Activated T-helper 1 cell treated with anti-CD3 and anti-CD28 coated beads, Interleukin-12 subunit alpha, Interleukin-12 subunit beta, Interleukin-2, Interleukin-4 antibody, amounts not matched to agents 30 ng/mL and 10 ng/mL and 1 ng/mL, durations not matched to agents 14 hours and 24 hours and 36 hours (primary cell): ENCODE results near the gene TAGLN. TPM values are rescaled to one million over a fixed set of nuclear protein-coding genes. Genes with fewer than 3 reads are reported as not detected.
"Not testable (repeated sequence)": the region's sequence is repeated elsewhere in the genome, so short reads cannot be mapped to it uniquely, and the experiment has no call there.

Source experiments
- DNase-seq: peaks from one replicate; pipeline ENCODE4 v3.0.0; 2021; ENCODE audit warnings: low spot score
- H3K27ac Mint-ChIP-seq: one replicate; pipeline ENCODE4 v1.8.0; 2021; ENCODE audit warnings: mild to moderate bottlenecking, mixed read lengths
- H3K27me3 Mint-ChIP-seq: one replicate; pipeline ENCODE4 v1.8.0; 2022; ENCODE audit warnings: mild to moderate bottlenecking, moderate library complexity, mixed read lengths; ENCODE audit not compliant: insufficient read depth
- H3K36me3 Mint-ChIP-seq: one replicate; pipeline ENCODE4 v1.8.0; 2021; ENCODE audit warnings: low read depth, mixed read lengths
- H3K4me1 Mint-ChIP-seq: one replicate; pipeline ENCODE4 v1.8.0; 2021; ENCODE audit warnings: low read depth, mixed read lengths
- H3K4me3 Mint-ChIP-seq: one replicate; pipeline ENCODE4 v1.8.0; 2021; ENCODE audit warnings: mild to moderate bottlenecking, moderate library complexity, mixed read lengths
- H3K9me3 Mint-ChIP-seq: one replicate; pipeline ENCODE4 v1.8.0; 2021; ENCODE audit warnings: mixed read lengths
- intact Hi-C: fragments of 100-400 bp; cut with micrococcal nuclease; formaldehyde crosslinking; loops from one replicate; pipeline ENCODE4 v1.15.1; 2024
- total RNA-seq: library from RNA; stranded (reverse); gene quantifications from 2 replicates; pipeline ENCODE4 v1.2.3, GENCODE V29; 2022

TAGLN gene
- total RNA-seq, 1 donor from 2014 or later = 4.6 TPM

DNA sequence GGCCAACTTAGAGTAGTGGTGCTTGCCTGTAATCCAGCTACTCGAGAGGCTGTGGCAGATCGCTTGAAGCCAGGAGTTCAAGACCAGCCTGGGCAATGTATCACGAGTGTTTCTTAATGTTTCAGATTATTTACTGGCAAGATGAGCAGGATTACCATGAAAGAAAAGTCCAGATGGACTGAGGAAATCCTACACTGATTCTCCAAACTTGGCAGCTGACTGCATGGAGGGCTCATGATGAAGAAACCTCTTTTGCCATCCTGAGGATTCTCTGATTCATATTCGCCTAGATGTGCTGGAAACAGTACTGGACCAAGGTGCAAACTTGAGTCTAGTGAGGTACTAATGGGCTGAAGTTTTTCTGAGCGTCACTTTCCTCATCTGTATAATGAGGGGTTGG lies 23.4 kb upstream of the TAGLN start:
- H3K4me1 Mint-ChIP-seq = peaks cover 33% of the 10 kb centered on the region
- H3K36me3 Mint-ChIP-seq = peaks cover 5% of the 10 kb centered on the region
- intact Hi-C loops = no loop called here
- no peaks in the 10 kb centered on the region for H3K27me3 Mint-ChIP-seq
- DNase-seq = no peak
- no peak overlapping the region for H3K27ac Mint-ChIP-seq
- no peaks in the 10 kb centered on the region for H3K9me3 Mint-ChIP-seq
- H3K4me3 Mint-ChIP-seq = no peak overlapping the region

DNA sequence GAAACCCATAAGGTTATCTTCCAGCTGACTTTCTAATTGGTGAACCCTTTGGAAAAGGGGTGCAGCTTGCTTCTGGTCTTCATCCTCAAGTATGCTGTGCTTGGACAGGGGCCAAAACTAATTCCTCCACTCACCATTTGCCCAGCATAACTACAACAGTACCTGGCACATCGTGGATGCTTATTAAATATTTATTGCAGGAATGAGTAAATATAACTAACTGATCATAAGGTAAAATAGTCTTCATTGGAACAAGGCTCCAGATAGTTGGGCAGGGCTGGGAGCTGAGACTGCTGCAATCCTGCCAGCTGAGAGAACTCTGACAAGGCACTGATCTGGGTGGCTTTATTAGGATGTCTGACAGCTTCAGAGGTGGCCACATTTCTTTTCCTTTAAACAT lies 23.0 kb upstream of the TAGLN start:
- intact Hi-C loops = no loop called here
- DNase-seq = no peak
- H3K9me3 Mint-ChIP-seq = no peaks in the 10 kb centered on the region
- H3K4me1 Mint-ChIP-seq = peaks cover 37% of the 10 kb centered on the region
- H3K27me3 Mint-ChIP-seq = no peaks in the 10 kb centered on the region
- no peak overlapping the region for H3K27ac Mint-ChIP-seq
- H3K36me3 Mint-ChIP-seq = peaks cover 5% of the 10 kb centered on the region
- H3K4me3 Mint-ChIP-seq = no peak overlapping the region

GRCh38 chr11:117177534-117178209 lies 21.5 kb upstream of the TAGLN start:
- no peaks in the 10 kb centered on the region for H3K36me3 Mint-ChIP-seq
- H3K9me3 Mint-ChIP-seq = no peaks in the 10 kb centered on the region
- peaks cover 33% of the 10 kb centered on the region for H3K4me1 Mint-ChIP-seq
- peak overlapping the region; percentile 95 for H3K4me3 Mint-ChIP-seq
- no peak for DNase-seq
- intact Hi-C loops = loop anchor here (1.0 to 2.0 kb wide), 5 partner anchors 34 to 404 kb away; partner anchors contain the start of gene CEP164
- no peaks in the 10 kb centered on the region for H3K27me3 Mint-ChIP-seq
- H3K27ac Mint-ChIP-seq = peak overlapping the region; percentile 85

GRCh38 chr11:117178210-117179034 lies 20.7 kb upstream of the TAGLN start, which contains the start of gene SIDT2:
Gene SIDT2 (plus strand): TSS chr11:117178743. CDS start chr11:117179264, 521 bp downstream.
- H3K27ac Mint-ChIP-seq = peak within 1 kb of the TSS; percentile 86
- peaks cover under 1% of the 10 kb centered on the region for H3K36me3 Mint-ChIP-seq
- H3K27me3 Mint-ChIP-seq = no peaks in the 10 kb centered on the region
- H3K9me3 Mint-ChIP-seq = no peaks in the 10 kb centered on the region
- peaks cover 33% of the 10 kb centered on the region for H3K4me1 Mint-ChIP-seq
- intact Hi-C loops = loop anchor here (1.0 to 2.0 kb wide), 5 partner anchors 35 to 405 kb away; partner anchors contain the start of gene CEP164
- H3K4me3 Mint-ChIP-seq = peak within 1 kb of the TSS; percentile 95
- peak; percentile 89 for DNase-seq

DNA sequence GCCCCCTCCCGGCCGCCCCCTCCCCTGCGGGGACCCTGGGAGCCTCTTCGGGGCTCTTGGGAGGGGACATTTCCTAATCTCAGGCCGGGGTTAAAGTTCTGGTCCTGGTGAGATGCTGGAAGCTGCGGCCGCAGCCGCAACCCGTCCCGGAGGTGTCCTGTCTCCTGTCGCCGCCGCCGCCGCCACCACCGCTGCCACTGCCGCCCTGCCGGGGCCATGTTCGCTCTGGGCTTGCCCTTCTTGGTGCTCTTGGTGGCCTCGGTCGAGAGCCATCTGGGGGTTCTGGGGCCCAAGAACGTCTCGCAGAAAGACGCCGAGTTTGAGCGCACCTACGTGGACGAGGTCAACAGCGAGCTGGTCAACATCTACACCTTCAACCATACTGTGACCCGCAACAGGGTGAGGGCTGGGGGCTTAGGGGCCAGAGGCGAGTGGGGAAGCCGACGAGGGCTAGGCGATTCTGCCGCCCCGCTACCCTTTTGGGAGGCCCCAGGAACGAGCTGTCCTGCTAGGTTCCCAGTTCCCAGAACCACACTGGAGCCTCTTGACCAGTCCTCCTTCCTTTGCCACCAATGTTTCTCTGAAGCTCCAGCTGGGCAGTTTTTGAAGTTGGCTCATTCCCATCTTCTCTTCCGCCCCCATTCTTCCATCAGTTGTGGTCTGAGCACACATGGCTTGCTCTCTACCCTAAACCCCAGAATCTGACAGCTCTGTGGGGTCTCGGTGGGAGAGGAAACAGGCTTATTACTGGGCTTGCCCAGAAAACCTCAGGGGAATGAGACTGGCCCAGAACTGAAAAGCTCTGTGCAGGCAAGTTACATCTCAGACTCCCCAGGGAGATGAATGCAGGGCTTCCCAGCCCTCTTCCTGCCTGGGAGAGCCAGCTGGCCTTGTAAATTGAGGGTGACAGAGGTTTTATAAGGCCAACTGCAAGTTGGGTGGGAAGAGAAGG lies 19.8 kb upstream of the TAGLN start:
- Mint-ChIP-seq H3K9me3 (no peaks in the 10 kb centered on the region), H3K27ac (peak overlapping the region; percentile 86), H3K27me3 (no peaks in the 10 kb centered on the region), H3K4me3 (peak overlapping the region; percentile 95), H3K36me3 (peaks cover 3% of the 10 kb centered on the region), H3K4me1 (peaks cover 33% of the 10 kb centered on the region)
- DNase-seq = peak; percentile 41
- intact Hi-C loops = loop anchor here (2.0 kb wide), 1 partner anchor 327 kb away; no protein-coding TSS in a partner anchor

GRCh38 chr11:117180020-117180419 lies 19.1 kb upstream of the TAGLN start:
- H3K4me1 Mint-ChIP-seq = peaks cover 33% of the 10 kb centered on the region
- H3K27me3 Mint-ChIP-seq = no peaks in the 10 kb centered on the region
- H3K27ac Mint-ChIP-seq = peak overlapping the region; percentile 78
- no peak for DNase-seq
- intact Hi-C loops = no loop called here
- H3K36me3 Mint-ChIP-seq = peaks cover 3% of the 10 kb centered on the region
- peak overlapping the region; percentile 95 for H3K4me3 Mint-ChIP-seq
- H3K9me3 Mint-ChIP-seq = no peaks in the 10 kb centered on the region

DNA sequence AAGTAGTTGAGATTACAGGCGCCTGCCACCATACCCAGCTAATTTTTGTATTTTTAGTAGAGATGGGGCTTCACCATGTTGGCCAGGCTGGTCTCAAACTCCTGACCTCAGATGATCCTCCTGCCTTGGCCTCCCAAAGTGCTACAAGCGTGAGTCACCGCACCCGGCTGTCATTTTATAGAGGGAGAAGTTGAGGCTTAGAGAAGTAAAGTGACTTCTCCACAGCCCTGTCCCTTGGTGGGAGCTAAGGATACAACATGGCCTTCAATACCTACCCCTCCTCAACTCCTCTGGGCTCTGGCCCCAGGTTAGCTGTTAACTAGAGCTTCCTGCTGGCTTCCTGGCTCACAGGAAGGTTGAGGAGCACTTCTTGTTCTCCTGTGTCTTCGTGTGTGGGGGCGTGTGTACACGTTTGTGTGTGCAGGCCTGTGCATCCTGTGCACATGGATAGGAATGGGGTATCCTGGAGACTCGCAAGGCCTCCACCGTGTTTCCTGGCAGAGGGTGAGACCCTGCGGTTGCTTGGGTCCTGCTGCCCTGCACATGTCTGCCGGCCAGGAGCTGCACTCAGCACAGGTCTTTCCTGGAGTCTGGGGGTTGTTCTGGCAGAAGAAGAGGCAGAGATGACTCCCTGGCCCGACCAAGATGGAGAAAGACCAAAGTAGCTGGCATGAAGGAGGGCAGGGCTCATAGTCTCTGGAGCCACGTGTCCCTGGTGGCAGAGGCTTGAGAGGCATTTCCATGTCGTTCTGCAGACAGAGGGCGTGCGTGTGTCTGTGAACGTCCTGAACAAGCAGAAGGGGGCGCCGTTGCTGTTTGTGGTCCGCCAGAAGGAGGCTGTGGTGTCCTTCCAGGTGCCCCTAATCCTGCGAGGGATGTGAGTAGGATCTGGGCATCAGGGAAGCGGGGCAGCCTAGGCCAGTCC lies 18.2 kb upstream of the TAGLN start:
- H3K9me3 Mint-ChIP-seq = no peaks in the 10 kb centered on the region
- H3K36me3 Mint-ChIP-seq = peaks cover 5% of the 10 kb centered on the region
- peak; percentile 46 for DNase-seq
- peak overlapping the region; percentile 73 for H3K27ac Mint-ChIP-seq
- H3K4me3 Mint-ChIP-seq = peak overlapping the region; percentile 95
- intact Hi-C loops = loop anchor here (1.0 kb wide), 1 partner anchor 45 kb away; no protein-coding TSS in a partner anchor
- H3K4me1 Mint-ChIP-seq = peaks cover 33% of the 10 kb centered on the region
- H3K27me3 Mint-ChIP-seq = no peaks in the 10 kb centered on the region

DNA sequence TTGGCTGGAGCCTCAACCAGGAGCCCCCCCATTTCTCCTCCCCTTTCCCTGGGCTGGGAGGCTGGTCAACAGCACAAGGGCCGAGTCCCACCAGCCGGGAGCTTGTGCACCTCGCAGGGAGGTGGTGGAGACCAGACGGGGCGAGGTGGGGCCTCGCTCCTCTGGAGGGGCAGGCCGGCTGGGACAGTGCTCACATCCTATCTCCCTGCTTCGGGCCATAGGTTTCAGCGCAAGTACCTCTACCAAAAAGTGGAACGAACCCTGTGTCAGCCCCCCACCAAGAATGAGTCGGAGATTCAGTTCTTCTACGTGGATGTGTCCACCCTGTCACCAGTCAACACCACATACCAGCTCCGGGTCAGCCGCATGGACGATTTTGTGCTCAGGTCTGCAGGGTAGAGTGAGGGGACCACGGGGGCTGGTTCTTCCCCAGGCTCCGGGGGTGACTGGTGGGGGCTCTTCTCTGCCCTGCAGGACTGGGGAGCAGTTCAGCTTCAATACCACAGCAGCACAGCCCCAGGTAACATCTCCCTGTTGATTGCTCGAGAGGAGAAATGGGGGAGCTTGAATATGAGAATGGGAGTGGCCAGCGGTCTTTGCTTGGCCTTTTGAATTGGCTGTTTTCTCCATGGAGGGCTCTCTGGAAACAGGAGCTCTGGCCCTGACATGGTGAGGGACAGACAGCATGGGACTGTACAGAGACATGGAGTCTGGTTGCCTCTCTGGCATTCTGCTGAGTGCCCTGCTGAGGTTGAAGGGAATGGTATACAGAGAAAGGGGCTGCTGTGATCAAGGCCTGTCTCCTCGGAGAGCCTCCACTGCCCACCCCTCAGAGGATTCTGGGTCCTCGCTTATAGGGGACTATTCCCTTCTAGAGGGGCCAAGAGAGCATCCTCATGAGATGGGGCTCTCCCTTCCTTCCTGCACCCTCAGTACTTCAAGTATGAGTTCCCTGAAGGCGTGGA lies 17.3 kb upstream of the TAGLN start:
- peaks cover 33% of the 10 kb centered on the region for H3K4me1 Mint-ChIP-seq
- H3K4me3 Mint-ChIP-seq = no peak overlapping the region
- no peaks in the 10 kb centered on the region for H3K27me3 Mint-ChIP-seq
- intact Hi-C loops = loop anchor here (1.0 kb wide), 1 partner anchor 44 kb away; no protein-coding TSS in a partner anchor
- H3K36me3 Mint-ChIP-seq = peaks cover 5% of the 10 kb centered on the region
- H3K27ac Mint-ChIP-seq = no peak overlapping the region
- H3K9me3 Mint-ChIP-seq = no peaks in the 10 kb centered on the region
- no peak for DNase-seq

- H3K36me3 Mint-ChIP-seq = peaks cover 7% of the 10 kb centered on the region
- no peaks in the 10 kb centered on the region for H3K9me3 Mint-ChIP-seq
- no peak overlapping the region for H3K27ac Mint-ChIP-seq
- peaks cover 33% of the 10 kb centered on the region for H3K4me1 Mint-ChIP-seq
- no peak overlapping the region for H3K4me3 Mint-ChIP-seq
- DNase-seq = no peak
- intact Hi-C loops = no loop called here
- no peaks in the 10 kb centered on the region for H3K27me3 Mint-ChIP-seq
Measured at GRCh38 chr11:117182551-117182935, 16.6 kb upstream of the TAGLN start.

- H3K27me3 Mint-ChIP-seq, H3K4me3 Mint-ChIP-seq, intact Hi-C loops, H3K36me3 Mint-ChIP-seq, DNase-seq, H3K27ac Mint-ChIP-seq, H3K9me3 Mint-ChIP-seq: not testable (repeated sequence)
- H3K4me1 Mint-ChIP-seq = peaks cover 27% of the 10 kb centered on the region
Measured at GRCh38 chr11:117183178-117183577, 16.0 kb upstream of the TAGLN start.
